ENCODE data around the gene DOCK3.

DOCK3 gene

GRCh38 chr3:51398595-51399310, 724.0 kb downstream of the DOCK3 start:
- DNase-seq (ENCODE audit: low read depth in 2 of 2), result no peak

DNA sequence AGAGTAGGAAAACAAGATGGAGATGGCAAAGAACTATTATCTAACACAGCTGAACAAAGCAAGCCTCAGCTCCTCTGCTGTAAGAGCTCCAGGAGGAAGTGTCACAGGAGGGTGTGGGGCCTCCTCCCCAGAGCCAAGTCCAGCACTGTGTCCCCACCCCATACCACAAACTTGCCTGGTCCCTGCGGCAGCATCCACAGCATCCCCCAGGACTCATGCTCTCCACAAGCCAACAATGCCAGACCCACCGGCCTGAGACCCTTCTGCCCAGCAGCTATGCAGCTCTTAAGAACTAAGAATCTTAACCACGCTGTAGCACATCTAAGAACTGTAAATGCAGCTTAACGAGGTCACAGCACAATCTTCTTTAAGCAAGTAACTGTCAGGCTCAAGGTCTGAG, 725.4 kb downstream of the DOCK3 start:
- no peak for DNase-seq (ENCODE audit: low read depth in 2 of 2)

DNA sequence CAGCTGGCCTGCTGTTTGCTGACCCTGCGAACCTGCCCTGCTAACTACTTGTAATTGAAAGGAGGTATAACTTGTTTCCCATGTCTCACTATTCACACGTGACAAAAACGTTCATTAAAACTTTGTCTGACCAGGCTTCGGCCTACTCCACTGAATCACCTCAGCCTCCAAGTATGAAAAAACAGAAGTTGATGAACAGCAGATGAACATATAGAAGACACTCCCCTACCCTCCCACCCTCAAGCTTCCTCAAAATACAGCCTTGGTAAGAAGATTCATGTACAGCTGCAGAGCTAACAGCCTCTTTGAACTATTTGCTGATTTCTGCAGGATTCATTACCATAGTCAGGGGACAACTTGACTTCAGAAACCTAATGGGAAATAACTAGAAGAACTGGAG, 727.0 kb downstream of the DOCK3 start:
- no peak for DNase-seq (ENCODE audit: low read depth in 2 of 2)

DNA sequence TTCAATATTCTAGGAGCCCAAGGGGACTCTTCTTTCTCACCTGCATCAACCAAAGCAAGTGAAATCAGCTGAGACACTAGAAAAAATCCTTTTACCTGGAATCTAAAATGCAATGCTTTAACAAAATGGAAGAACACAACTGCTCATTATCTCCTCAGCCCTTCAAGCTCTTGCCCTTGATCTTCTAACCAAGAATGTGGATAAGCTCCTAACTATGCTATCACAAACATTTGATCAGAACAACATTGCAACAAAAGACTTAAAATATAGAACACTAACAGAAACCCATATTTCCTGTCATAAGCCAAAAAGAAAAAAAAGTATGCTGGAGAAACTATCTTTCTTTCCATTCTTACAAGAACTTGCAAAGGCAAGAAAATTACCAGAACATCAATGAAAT, 728.9 kb downstream of the DOCK3 start:
- no peak for DNase-seq (ENCODE audit: low read depth in 2 of 2)

GRCh38 chr3:51408021-51408420, 733.3 kb downstream of the DOCK3 start:
- DNase-seq (ENCODE audit: low read depth in 2 of 2), result no peak

- DNase-seq (ENCODE audit: low read depth in 2 of 2), result no peak
Observed at GRCh38 chr3:51408813-51409212, 734.1 kb downstream of the DOCK3 start.

- DNase-seq (ENCODE audit: low read depth in 2 of 2), result no peak
Observed at GRCh38 chr3:51422211-51422610, 747.5 kb downstream of the DOCK3 start.

DNA sequence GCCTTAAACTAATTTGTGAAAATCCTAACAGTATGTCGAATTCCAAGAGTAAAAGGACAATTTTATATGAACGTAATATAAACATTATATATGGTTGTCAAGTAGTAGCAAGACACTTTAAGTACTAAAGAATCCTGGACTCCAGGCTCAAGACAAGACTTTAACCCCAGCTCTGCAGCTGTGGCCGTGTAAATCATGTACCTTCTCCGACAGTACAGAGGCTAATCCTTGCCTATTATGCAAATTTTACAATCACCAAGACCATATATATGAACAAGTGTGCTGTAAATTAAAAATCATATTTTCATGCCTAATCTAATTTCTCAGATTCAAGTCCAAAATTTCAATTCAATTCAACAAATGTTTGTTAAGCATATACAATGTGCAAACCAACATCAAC, 752.2 kb downstream of the DOCK3 start:
- no peak for DNase-seq (ENCODE audit: low read depth in 2 of 2)

DNA sequence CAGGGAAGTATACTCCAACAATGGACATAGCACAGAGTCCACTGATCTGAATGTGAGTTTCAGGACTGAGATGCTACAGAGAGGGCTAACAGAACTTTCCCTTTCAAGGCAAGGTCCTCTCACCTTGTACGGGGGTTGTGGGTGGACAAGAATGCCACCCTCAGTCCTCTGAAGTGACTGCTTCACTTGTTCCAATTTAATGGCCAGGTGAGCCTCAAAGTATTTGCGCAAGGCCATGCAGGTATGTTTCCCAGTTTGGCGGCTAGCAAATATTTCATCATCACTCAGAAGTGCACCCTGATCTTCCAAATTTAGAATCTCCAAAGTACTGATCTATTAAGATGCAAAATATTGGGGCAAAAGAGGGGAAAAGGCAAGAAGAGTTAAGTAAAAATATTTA, 754.4 kb downstream of the DOCK3 start:
- no peak for DNase-seq (ENCODE audit: low read depth in 2 of 2)

All from stimulated activated CD4-positive, alpha-beta T cell treated with anti-CD3 and anti-CD28 coated beads, Interleukin-4, amount 100 ng/mL, for 48 hours (primary cell).